Astrocyte (in vitro differentiated cells and primary cell): ENCODE data around the gene ADAM23.

Experiments used
- CTCF ChIP-seq: IDR thresholded peaks from 2 replicates; pipeline ENCODE4 v1.5.1; 2011; ENCODE audit warnings: low read depth, mild to moderate bottlenecking, inconsistent platforms, low read length, moderate library complexity; ENCODE audit not compliant: insufficient read depth
- EZH2 ChIP-seq: IDR thresholded peaks from 2 replicates; pipeline ENCODE4 v1.6.1; 2012; ENCODE audit warnings: mild to moderate bottlenecking, low read length, inconsistent platforms; ENCODE audit not compliant: insufficient read depth

DNA sequence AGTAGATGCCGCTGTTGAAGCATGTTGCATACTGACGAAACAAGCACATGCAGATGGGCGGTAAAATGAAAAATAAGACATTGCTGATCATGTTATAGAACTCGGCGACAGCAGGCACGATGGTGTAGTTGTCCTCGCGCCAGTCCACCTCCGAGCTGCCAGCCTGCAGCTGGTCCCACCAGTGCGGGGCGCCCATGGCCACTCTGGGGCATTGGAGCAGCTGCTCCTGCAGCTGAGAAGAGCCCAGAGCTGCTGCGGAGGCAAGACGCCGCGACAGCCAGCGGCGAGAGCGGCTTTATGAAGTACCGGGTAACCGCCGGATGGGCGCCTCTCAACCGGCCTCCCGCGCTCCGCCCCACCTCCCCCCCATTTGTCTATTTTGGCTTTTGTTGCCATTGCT, 32.6 kb upstream of the ADAM23 start:
- TF ChIP-seq CTCF = no peak
- TF ChIP-seq EZH2 = no peak
